PC-9 (cell line): ENCODE data around the gene MPZL2. TPM values are rescaled to one million over a fixed set of nuclear protein-coding genes. Genes with fewer than 3 reads are reported as not detected.

Source experiments
- BruUV-seq: library from RNA; stranded (reverse); fragments of 400-500 nt; replicated peaks from 2 replicates; lab custom pipeline; 2021; lab: Mats Ljungman, UMichigan
- CTCF ChIA-PET: fragments of 300-600 bp; sonication (Branson Sonifier 250); formaldehyde crosslinking; loops from one replicate; lab custom pipeline; 2022; ENCODE audit warnings: antibody characterized with exemption; lab: Charles Lee
- POLR2A ChIA-PET: fragments of 300-600 bp; sonication (Branson Sonifier 250); formaldehyde crosslinking; loops from one replicate; lab custom pipeline; 2022; ENCODE audit warnings: antibody characterized with exemption; ENCODE audit not compliant: unreplicated experiment; lab: Charles Lee
- DNase-seq, 2 experiments: peaks; one replicate each; pipeline versions ENCODE4 v3.0.0 to v3.0.0-alpha.2; 2015 to 2022; ENCODE audit warnings: mixed read lengths in 1 of 2
- H2AFZ ChIP-seq: fragments of 200-600 bp; sonication (generic); 2 replicates; pipeline ENCODE4 v1.8.1; 2017; ENCODE audit warnings: antibody characterized with exemption
- H3F3A ChIP-seq: fragments of 200-600 bp; sonication (generic); 2 replicates; pipeline ENCODE4 v1.8.1; 2017; ENCODE audit warnings: antibody characterized with exemption, mild to moderate bottlenecking, low read depth; ENCODE audit not compliant: insufficient read depth
- H3K27ac ChIP-seq: fragments of 200-600 bp; sonication (generic); 2 replicates; pipeline ENCODE4 v1.6.1; 2016; ENCODE audit warnings: mixed run types
- H3K27me3 ChIP-seq: fragments of 200-600 bp; sonication (generic); 2 replicates; pipeline ENCODE4 v1.6.1; 2016; ENCODE audit warnings: low read depth, mixed run types; ENCODE audit not compliant: insufficient read depth
- H3K36me3 ChIP-seq: fragments of 200-600 bp; sonication (generic); 2 replicates; pipeline ENCODE4 v1.6.1; 2016; ENCODE audit warnings: low read depth, mixed run types
- H3K4me1 ChIP-seq: fragments of 200-600 bp; sonication (generic); replicated peaks from 2 replicates; pipeline ENCODE4 v1.6.1; 2016; ENCODE audit warnings: mixed run types; ENCODE audit not compliant: insufficient read depth
- H3K4me2 ChIP-seq: fragments of 200-600 bp; sonication (generic); 2 replicates; pipeline ENCODE4 v1.6.1; 2017; ENCODE audit warnings: mixed run types
- H3K4me3 ChIP-seq: fragments of 200-600 bp; sonication (generic); 2 replicates; pipeline ENCODE4 v1.6.1; 2016; ENCODE audit warnings: mixed run types
- H3K79me2 ChIP-seq: fragments of 200-600 bp; sonication (generic); 2 replicates; pipeline ENCODE4 v1.6.1; 2017; ENCODE audit warnings: low read depth, mixed run types
- H3K9me2 ChIP-seq: fragments of 200-600 bp; sonication (generic); 2 replicates; pipeline ENCODE4 v1.8.1; 2017; ENCODE audit warnings: mild to moderate bottlenecking; ENCODE audit not compliant: insufficient read depth
- H3K9me3 ChIP-seq: fragments of 200-600 bp; sonication (generic); 2 replicates; pipeline ENCODE4 v1.8.1; 2016; ENCODE audit warnings: low read depth; ENCODE audit not compliant: insufficient read depth
- H4K20me1 ChIP-seq: fragments of 200-600 bp; sonication (generic); 2 replicates; pipeline ENCODE4 v1.8.1; 2017; ENCODE audit not compliant: insufficient read depth
- CTCF ChIP-seq: fragments of 200-600 bp; sonication (generic); conservative IDR thresholded peaks from 2 replicates; pipeline ENCODE4 v1.6.1; 2017; ENCODE audit warnings: mixed run types, antibody characterized with exemption, mild to moderate bottlenecking, moderate library complexity
- EZH2 ChIP-seq: fragments of 200-600 bp; sonication (generic); IDR thresholded peaks from 2 replicates; pipeline ENCODE4 v1.8.0; 2017; ENCODE audit warnings: antibody characterized with exemption, low read depth
- intact Hi-C: fragments of 100-400 bp; cut with micrococcal nuclease; formaldehyde crosslinking; loops from one replicate; pipeline ENCODE4 v1.10.0; 2022; ENCODE audit not compliant: unreplicated experiment
- total RNA-seq: library from RNA; stranded (reverse); gene quantifications from 2 replicates; pipeline ENCODE4 v1.2.3, GENCODE V29; 2021

The MPZL2 gene
- total RNA-seq, 1 experiment from 2014 or later = 43.1 TPM

DNA sequence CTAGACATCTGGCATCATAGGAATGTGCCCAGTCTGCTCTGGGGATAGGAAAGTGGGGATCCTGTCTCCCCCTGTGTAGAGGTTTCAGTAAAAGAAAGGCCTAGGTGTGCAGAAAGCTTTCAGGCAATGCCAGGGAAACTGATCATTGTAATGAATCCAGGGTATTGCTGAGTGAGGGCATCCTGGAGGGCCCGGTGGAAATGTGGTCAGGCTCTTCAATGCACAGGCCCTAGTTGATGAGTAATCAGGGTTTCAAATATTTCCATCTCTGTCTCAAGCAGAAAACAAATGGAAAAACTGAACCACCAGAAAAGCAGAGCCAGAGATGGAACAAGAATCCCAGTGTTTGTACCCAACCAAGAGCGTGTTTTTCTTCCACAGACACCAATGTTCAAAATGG, 42.5 kb upstream of the MPZL2 start:
- H3K27me3 ChIP-seq = peaks cover 16% of the 10 kb centered on the region
- ChIA-PET CTCF (no interaction called here), POLR2A (no interaction called here)
- intact Hi-C loops = no loop called here
- no peaks in the 10 kb centered on the region for H3K36me3 ChIP-seq
- H2AFZ ChIP-seq = no peak overlapping the region
- TF ChIP-seq EZH2 (no peak), CTCF (no peak)
- no peak overlapping the region for H3K27ac ChIP-seq
- H3K9me2 ChIP-seq = no peaks in the 10 kb centered on the region
- BruUV-seq = no TSS peak
- H3K4me3 ChIP-seq = no peak overlapping the region
- peaks cover 5% of the 10 kb centered on the region; the same call in 1 of the 2 replicates for H3F3A ChIP-seq
- no peaks in the 10 kb centered on the region for H3K79me2 ChIP-seq
- no peaks in the 10 kb centered on the region for H3K9me3 ChIP-seq
- H3K4me1 ChIP-seq = peaks cover 15% of the 10 kb centered on the region
- no peak overlapping the region for H3K4me2 ChIP-seq
- no peak for DNase-seq
- H4K20me1 ChIP-seq = no peaks in the 10 kb centered on the region

- H3K9me3 ChIP-seq = no peaks in the 10 kb centered on the region
- no peaks in the 10 kb centered on the region for H3K9me2 ChIP-seq
- ChIA-PET CTCF (no interaction called here), POLR2A (no interaction called here)
- TF ChIP-seq CTCF (no peak), EZH2 (no peak)
- no peaks in the 10 kb centered on the region for H4K20me1 ChIP-seq
- no peak overlapping the region for H2AFZ ChIP-seq
- H3K4me1 ChIP-seq = peaks cover 6% of the 10 kb centered on the region
- intact Hi-C loops = no loop called here
- H3K27me3 ChIP-seq = peaks cover 24% of the 10 kb centered on the region
- H3K79me2 ChIP-seq = no peaks in the 10 kb centered on the region
- H3K4me3 ChIP-seq = no peak overlapping the region
- no peak overlapping the region for H3K4me2 ChIP-seq
- no TSS peak for BruUV-seq
- H3K27ac ChIP-seq = no peak overlapping the region
- DNase-seq = no peak
- peaks cover 5% of the 10 kb centered on the region; the same call in 1 of the 2 replicates for H3F3A ChIP-seq
- H3K36me3 ChIP-seq = no peaks in the 10 kb centered on the region
Observed at GRCh38 chr11:118305726-118306125, 41.6 kb upstream of the MPZL2 start.

GRCh38 chr11:118304568-118305248, 40.6 kb upstream of the MPZL2 start, which contains the start of gene CD3E:
TSS of gene CD3E (plus strand) at chr11:118304730. CDS start at chr11:118304953, 223 bp downstream.
- no peak within 1 kb of the TSS for H2AFZ ChIP-seq
- H3K27me3 ChIP-seq = peaks cover 24% of the 10 kb centered on the region
- H3K9me2 ChIP-seq = no peaks in the 10 kb centered on the region
- TF ChIP-seq CTCF (no peak), EZH2 (no peak)
- no peak within 1 kb of the TSS for H3K27ac ChIP-seq
- BruUV-seq = no TSS peak
- DNase-seq = no peak
- no peaks in the 10 kb centered on the region for H3F3A ChIP-seq
- no peak within 1 kb of the TSS for H3K4me2 ChIP-seq
- H3K9me3 ChIP-seq = no peaks in the 10 kb centered on the region
- H3K36me3 ChIP-seq = no peaks in the 10 kb centered on the region
- POLR2A ChIA-PET = no interaction called here
- H3K79me2 ChIP-seq = no peaks in the 10 kb centered on the region
- intact Hi-C loops = no loop called here
- CTCF ChIA-PET = interaction anchor here (0.6 kb wide), 1 partner anchor 21 kb away, joined by 3 read pairs; no protein-coding TSS in a partner anchor
- no peak within 1 kb of the TSS for H3K4me3 ChIP-seq
- no peaks in the 10 kb centered on the region for H3K4me1 ChIP-seq
- H4K20me1 ChIP-seq = no peaks in the 10 kb centered on the region
